Measurements from ENCODE around the gene VKORC1L1. TPM values are rescaled to one million over a fixed set of nuclear protein-coding genes. Genes with fewer than 3 reads are reported as not detected.

The VKORC1L1 gene
- total and polyA plus RNA-seq, 2 of the 8 experiments (the other 6 are each of a cell fraction or from before 2014, with no cell fraction given), result 12.7 to 45.3 TPM

DNA sequence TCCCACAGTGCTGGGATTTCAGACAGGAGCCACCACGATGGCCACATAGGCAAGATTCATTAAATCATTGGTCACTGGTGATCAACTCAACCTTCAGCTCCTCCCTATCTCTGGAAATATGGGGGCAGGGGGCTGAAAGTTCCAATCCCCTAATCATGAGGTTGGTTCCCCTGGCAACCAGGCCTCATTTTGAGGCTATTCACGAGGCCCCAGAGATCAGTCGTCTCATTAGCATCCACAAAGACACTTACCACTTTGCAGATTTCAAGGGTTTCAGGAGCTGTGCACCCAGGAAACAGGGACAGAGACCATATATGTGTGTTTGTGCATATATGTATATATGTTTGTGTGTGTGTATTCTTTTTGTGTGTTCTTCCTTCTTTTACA, 116.8 kb downstream of the VKORC1L1 start (continued):
- TF ChIP-seq, protein P1, sequence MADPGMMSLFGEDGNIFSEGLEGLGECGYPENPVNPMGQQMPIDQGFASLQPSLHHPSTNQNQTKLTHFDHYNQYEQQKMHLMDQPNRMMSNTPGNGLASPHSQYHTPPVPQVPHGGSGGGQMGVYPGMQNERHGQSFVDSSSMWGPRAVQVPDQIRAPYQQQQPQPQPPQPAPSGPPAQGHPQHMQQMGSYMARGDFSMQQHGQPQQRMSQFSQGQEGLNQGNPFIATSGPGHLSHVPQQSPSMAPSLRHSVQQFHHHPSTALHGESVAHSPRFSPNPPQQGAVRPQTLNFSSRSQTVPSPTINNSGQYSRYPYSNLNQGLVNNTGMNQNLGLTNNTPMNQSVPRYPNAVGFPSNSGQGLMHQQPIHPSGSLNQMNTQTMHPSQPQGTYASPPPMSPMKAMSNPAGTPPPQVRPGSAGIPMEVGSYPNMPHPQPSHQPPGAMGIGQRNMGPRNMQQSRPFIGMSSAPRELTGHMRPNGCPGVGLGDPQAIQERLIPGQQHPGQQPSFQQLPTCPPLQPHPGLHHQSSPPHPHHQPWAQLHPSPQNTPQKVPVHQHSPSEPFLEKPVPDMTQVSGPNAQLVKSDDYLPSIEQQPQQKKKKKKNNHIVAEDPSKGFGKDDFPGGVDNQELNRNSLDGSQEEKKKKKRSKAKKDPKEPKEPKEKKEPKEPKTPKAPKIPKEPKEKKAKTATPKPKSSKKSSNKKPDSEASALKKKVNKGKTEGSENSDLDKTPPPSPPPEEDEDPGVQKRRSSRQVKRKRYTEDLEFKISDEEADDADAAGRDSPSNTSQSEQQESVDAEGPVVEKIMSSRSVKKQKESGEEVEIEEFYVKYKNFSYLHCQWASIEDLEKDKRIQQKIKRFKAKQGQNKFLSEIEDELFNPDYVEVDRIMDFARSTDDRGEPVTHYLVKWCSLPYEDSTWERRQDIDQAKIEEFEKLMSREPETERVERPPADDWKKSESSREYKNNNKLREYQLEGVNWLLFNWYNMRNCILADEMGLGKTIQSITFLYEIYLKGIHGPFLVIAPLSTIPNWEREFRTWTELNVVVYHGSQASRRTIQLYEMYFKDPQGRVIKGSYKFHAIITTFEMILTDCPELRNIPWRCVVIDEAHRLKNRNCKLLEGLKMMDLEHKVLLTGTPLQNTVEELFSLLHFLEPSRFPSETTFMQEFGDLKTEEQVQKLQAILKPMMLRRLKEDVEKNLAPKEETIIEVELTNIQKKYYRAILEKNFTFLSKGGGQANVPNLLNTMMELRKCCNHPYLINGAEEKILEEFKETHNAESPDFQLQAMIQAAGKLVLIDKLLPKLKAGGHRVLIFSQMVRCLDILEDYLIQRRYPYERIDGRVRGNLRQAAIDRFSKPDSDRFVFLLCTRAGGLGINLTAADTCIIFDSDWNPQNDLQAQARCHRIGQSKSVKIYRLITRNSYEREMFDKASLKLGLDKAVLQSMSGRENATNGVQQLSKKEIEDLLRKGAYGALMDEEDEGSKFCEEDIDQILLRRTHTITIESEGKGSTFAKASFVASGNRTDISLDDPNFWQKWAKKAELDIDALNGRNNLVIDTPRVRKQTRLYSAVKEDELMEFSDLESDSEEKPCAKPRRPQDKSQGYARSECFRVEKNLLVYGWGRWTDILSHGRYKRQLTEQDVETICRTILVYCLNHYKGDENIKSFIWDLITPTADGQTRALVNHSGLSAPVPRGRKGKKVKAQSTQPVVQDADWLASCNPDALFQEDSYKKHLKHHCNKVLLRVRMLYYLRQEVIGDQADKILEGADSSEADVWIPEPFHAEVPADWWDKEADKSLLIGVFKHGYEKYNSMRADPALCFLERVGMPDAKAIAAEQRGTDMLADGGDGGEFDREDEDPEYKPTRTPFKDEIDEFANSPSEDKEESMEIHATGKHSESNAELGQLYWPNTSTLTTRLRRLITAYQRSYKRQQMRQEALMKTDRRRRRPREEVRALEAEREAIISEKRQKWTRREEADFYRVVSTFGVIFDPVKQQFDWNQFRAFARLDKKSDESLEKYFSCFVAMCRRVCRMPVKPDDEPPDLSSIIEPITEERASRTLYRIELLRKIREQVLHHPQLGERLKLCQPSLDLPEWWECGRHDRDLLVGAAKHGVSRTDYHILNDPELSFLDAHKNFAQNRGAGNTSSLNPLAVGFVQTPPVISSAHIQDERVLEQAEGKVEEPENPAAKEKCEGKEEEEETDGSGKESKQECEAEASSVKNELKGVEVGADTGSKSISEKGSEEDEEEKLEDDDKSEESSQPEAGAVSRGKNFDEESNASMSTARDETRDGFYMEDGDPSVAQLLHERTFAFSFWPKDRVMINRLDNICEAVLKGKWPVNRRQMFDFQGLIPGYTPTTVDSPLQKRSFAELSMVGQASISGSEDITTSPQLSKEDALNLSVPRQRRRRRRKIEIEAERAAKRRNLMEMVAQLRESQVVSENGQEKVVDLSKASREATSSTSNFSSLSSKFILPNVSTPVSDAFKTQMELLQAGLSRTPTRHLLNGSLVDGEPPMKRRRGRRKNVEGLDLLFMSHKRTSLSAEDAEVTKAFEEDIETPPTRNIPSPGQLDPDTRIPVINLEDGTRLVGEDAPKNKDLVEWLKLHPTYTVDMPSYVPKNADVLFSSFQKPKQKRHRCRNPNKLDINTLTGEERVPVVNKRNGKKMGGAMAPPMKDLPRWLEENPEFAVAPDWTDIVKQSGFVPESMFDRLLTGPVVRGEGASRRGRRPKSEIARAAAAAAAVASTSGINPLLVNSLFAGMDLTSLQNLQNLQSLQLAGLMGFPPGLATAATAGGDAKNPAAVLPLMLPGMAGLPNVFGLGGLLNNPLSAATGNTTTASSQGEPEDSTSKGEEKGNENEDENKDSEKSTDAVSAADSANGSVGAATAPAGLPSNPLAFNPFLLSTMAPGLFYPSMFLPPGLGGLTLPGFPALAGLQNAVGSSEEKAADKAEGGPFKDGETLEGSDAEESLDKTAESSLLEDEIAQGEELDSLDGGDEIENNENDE (IDR thresholded peaks at IDR 0.05; ENCODE audit: insufficient replicate concordance, low read length), result no peak
- TF ChIP-seq RFX5 (IDR thresholded peaks at IDR 0.05; ENCODE audit: borderline replicate concordance, low read depth, low read length) (no peak), POLR2A (IDR thresholded peaks at IDR 0.05; ENCODE audit: control extremely low read depth in 1 of 2, low read depth in 2 of 2, low read length in 2 of 2) (no peak), CREB1 (IDR thresholded peaks at IDR 0.05) (no peak), HDAC6 (IDR thresholded peaks at IDR 0.05; ENCODE audit: low read depth, low read length) (no peak), RNF2 (IDR thresholded peaks at IDR 0.05; ENCODE audit: borderline replicate concordance, low read depth, low read length, missing control alignments, poor library complexity, severe bottlenecking) (no peak)
